Liver (tissue), 4 donors: ENCODE data around the gene ILKAP. TPM values are rescaled to one million over a fixed set of nuclear protein-coding genes. Genes with fewer than 3 reads are reported as not detected.

Source experiments
- polyA plus RNA-seq, 2 donors: library from polyadenylated mRNA; stranded (reverse) in 1 of 2; unstranded in 1 of 2; fragments of 200-250 nt in 1 of 2; fragments of >200 nt in 1 of 2; fragmentation: Nextera tagmentation in 1 of 2; extraction: Ambion mirVana in 1 of 2; gene quantifications; one replicate each; pipeline versions ENCODE4 v1.2.1 to v1.2.3, GENCODE V29; 2013 to 2015
- total RNA-seq, 2 donors: library from RNA; depleted of rRNA; stranded (reverse); fragments of >200 nt; gene quantifications; one replicate each; pipeline ENCODE4 v1.2.3, GENCODE V29; 2014
- donor health status: healthy.
- donor health status: healthy.
- donor health status: healthy.

The ILKAP gene
- total and polyA plus RNA-seq, 4 donors, result 15.0 to 21.1 (median 20.0) TPM

Other genes with a start within 250 kb of the ILKAP start
- 10 to 100 TPM; 30.5 to 31.6 TPM for gene UBE2F, start 236.7 kb downstream of the ILKAP start, total RNA-seq
- gene UBE2F, start 236.7 kb downstream of the ILKAP start, polyA plus RNA-seq, result 10 to 100 TPM; 32.6 to 55.3 TPM
- gene SCLY, start 142.7 kb downstream of the ILKAP start, total RNA-seq, result 10 to 100 TPM; 23.5 to 39.2 TPM
- 10 to 100 TPM; 21.6 to 26.6 TPM for gene SCLY, start 142.7 kb downstream of the ILKAP start, polyA plus RNA-seq
- gene ESPNL, start 103.4 kb downstream of the ILKAP start, total RNA-seq, result under 1 TPM; 0.42 to 0.59 TPM
- under 1 TPM; 0.08 to 0.28 TPM for gene ESPNL, start 103.4 kb downstream of the ILKAP start, polyA plus RNA-seq
- gene KLHL30, start 65.0 kb downstream of the ILKAP start, total RNA-seq, result under 1 TPM in 1 of 2 donors, not detected in 1; 0.08 TPM
- gene KLHL30, start 65.0 kb downstream of the ILKAP start, polyA plus RNA-seq, result under 1 TPM in 1 of 2 donors, not detected in 1; 0.05 TPM
- gene ERFE, start 44.7 kb downstream of the ILKAP start, total RNA-seq, result 10 to 100 TPM in 1 of 2 donors, not detected in 1; 14.0 TPM
- gene ERFE, start 44.7 kb downstream of the ILKAP start, polyA plus RNA-seq, result under 1 TPM in 1 of 2 donors, not detected in 1; 0.17 TPM
- 10 to 100 TPM in 1 of 2 donors, 1 to 10 TPM in 1; 2.8 to 13.2 TPM for gene HES6, start 36.3 kb upstream of the ILKAP start, total RNA-seq
- gene HES6, start 36.3 kb upstream of the ILKAP start, polyA plus RNA-seq, result 1 to 10 TPM; 1.7 to 2.5 TPM
- gene PER2, start 84.9 kb upstream of the ILKAP start, total RNA-seq, result 10 to 100 TPM in 1 of 2 donors, 1 to 10 TPM in 1; 4.0 to 12.5 TPM
- gene PER2, start 84.9 kb upstream of the ILKAP start, polyA plus RNA-seq, result 1 to 10 TPM; 1.1 to 4.2 TPM
- gene TRAF3IP1, start 116.8 kb upstream of the ILKAP start, total RNA-seq, result 1 to 10 TPM; 4.7 to 9.1 TPM
- 1 to 10 TPM; 4.0 to 4.4 TPM for gene TRAF3IP1, start 116.8 kb upstream of the ILKAP start, polyA plus RNA-seq
- 10 to 100 TPM; 11.5 to 15.2 TPM for gene ASB1, start 223.2 kb upstream of the ILKAP start, total RNA-seq
- gene ASB1, start 223.2 kb upstream of the ILKAP start, polyA plus RNA-seq, result 1 to 10 TPM; 6.1 to 9.4 TPM